ENCODE measurements around the gene HORMAD2. TPM values are rescaled to one million over a fixed set of nuclear protein-coding genes. Genes with fewer than 3 reads are reported as not detected.
A peak's percentile ranks its signal among the peaks of the same experiment; 100 is the strongest.

The HORMAD2 gene
- total RNA-seq, 1 experiment from 2014 or later: not detected

GRCh38 chr22:30044881-30045493 is 35.3 kb upstream of the HORMAD2 start:
- H3K4me1 Mint-ChIP-seq (ENCODE audit: low read depth, unreplicated experiment): peaks cover 37% of the 10 kb centered on the region
- H3K4me3 Mint-ChIP-seq (ENCODE audit: low read depth, unreplicated experiment): peak overlapping the region; percentile 59
- H3K27me3 Mint-ChIP-seq (ENCODE audit: unreplicated experiment): no peaks in the 10 kb centered on the region
- no peak for DNase-seq
- CTCF ChIA-PET: no interaction called here
- no peaks in the 10 kb centered on the region for H3K9me3 Mint-ChIP-seq (ENCODE audit: low read depth, unreplicated experiment)
- TF ChIP-seq CTCF (IDR thresholded peaks at IDR 0.05; ENCODE audit: unreplicated experiment): no peak
- H3K27ac Mint-ChIP-seq (ENCODE audit: unreplicated experiment): peak overlapping the region; percentile 97
- intact Hi-C loops (cut with micrococcal nuclease; ENCODE audit: unreplicated experiment): loop anchor here (2.0 kb wide), 1 partner anchor 44 kb away; no protein-coding TSS in a partner anchor
- BruUV-seq (replicated peaks): TSS peak; percentile 87
- peaks cover 24% of the 10 kb centered on the region for H3K36me3 Mint-ChIP-seq (ENCODE audit: insufficient read depth, unreplicated experiment)

GRCh38 chr22:30045494-30045887 is 34.8 kb upstream of the HORMAD2 start:
- intact Hi-C loops (cut with micrococcal nuclease; ENCODE audit: unreplicated experiment): loop anchor here (2.0 kb wide), 1 partner anchor 43 kb away; no protein-coding TSS in a partner anchor
- Mint-ChIP-seq H3K4me1 (ENCODE audit: low read depth, unreplicated experiment) (peaks cover 37% of the 10 kb centered on the region), H3K27ac (ENCODE audit: unreplicated experiment) (no peak overlapping the region), H3K27me3 (ENCODE audit: unreplicated experiment) (no peaks in the 10 kb centered on the region), H3K4me3 (ENCODE audit: low read depth, unreplicated experiment) (no peak overlapping the region), H3K36me3 (ENCODE audit: insufficient read depth, unreplicated experiment) (peaks cover 24% of the 10 kb centered on the region), H3K9me3 (ENCODE audit: low read depth, unreplicated experiment) (no peaks in the 10 kb centered on the region)
- CTCF ChIA-PET: no interaction called here
- TF ChIP-seq CTCF (IDR thresholded peaks at IDR 0.05; ENCODE audit: unreplicated experiment): no peak
- no TSS peak for BruUV-seq (replicated peaks)
- DNase-seq: no peak

- no peak for TF ChIP-seq CTCF (IDR thresholded peaks at IDR 0.05; ENCODE audit: unreplicated experiment)
- CTCF ChIA-PET: no interaction called here
- Mint-ChIP-seq H3K4me1 (ENCODE audit: low read depth, unreplicated experiment) (peaks cover 32% of the 10 kb centered on the region), H3K36me3 (ENCODE audit: insufficient read depth, unreplicated experiment) (peaks cover 24% of the 10 kb centered on the region), H3K27ac (ENCODE audit: unreplicated experiment) (no peak overlapping the region), H3K27me3 (ENCODE audit: unreplicated experiment) (no peaks in the 10 kb centered on the region), H3K4me3 (ENCODE audit: low read depth, unreplicated experiment) (no peak overlapping the region), H3K9me3 (ENCODE audit: low read depth, unreplicated experiment) (no peaks in the 10 kb centered on the region)
- no TSS peak for BruUV-seq (replicated peaks)
- intact Hi-C loops (cut with micrococcal nuclease; ENCODE audit: unreplicated experiment): loop anchor here (2.0 kb wide), 1 partner anchor 43 kb away; no protein-coding TSS in a partner anchor
- no peak for DNase-seq
Measured at GRCh38 chr22:30045901-30046715, 34.2 kb upstream of the HORMAD2 start.

GRCh38 chr22:30046716-30047363 is 33.4 kb upstream of the HORMAD2 start:
- DNase-seq: no peak
- no TSS peak for BruUV-seq (replicated peaks)
- Mint-ChIP-seq H3K9me3 (ENCODE audit: low read depth, unreplicated experiment) (no peaks in the 10 kb centered on the region), H3K4me3 (ENCODE audit: low read depth, unreplicated experiment) (no peak overlapping the region), H3K4me1 (ENCODE audit: low read depth, unreplicated experiment) (peaks cover 32% of the 10 kb centered on the region), H3K27ac (ENCODE audit: unreplicated experiment) (no peak overlapping the region), H3K27me3 (ENCODE audit: unreplicated experiment) (no peaks in the 10 kb centered on the region), H3K36me3 (ENCODE audit: insufficient read depth, unreplicated experiment) (peaks cover 24% of the 10 kb centered on the region)
- CTCF ChIA-PET: interaction anchor here (0.6 kb wide), 1 partner anchor 727 kb away, joined by 3 read pairs; no protein-coding TSS in a partner anchor
- no peak for TF ChIP-seq CTCF (IDR thresholded peaks at IDR 0.05; ENCODE audit: unreplicated experiment)
- intact Hi-C loops (cut with micrococcal nuclease; ENCODE audit: unreplicated experiment): no loop called here

All from Calu3 (cell line).